ENCODE measurements around the gene KCNK4. TPM values are rescaled to one million over a fixed set of nuclear protein-coding genes. Genes with fewer than 3 reads are reported as not detected.

The KCNK4 gene
- total RNA-seq, 1 experiment from 2014 or later, result 0.28 TPM

- Histone ChIP-seq H3K23me2 (ENCODE audit: insufficient read length, low read depth, low read length, poor library complexity, severe bottlenecking) (no peaks in the 10 kb centered on the region), H4K8ac (replicated peaks; ENCODE audit: insufficient read length, low read depth, low read length) (no peak overlapping the region), H2BK12ac (ENCODE audit: insufficient read length, low read depth, low read length) (no peak overlapping the region), H3K9ac (ENCODE audit: extremely low read depth, insufficient read length, low read length) (no peak overlapping the region), H2AFZ (ENCODE audit: low read length) (no peak overlapping the region), H3K27me3 (ENCODE audit: insufficient read depth, low read length) (no peaks in the 10 kb centered on the region), H3K4me2 (ENCODE audit: insufficient read depth, insufficient read length, low read length) (no peak overlapping the region), H2BK5ac (ENCODE audit: insufficient read length, low read length) (no peak overlapping the region), H3K56ac (ENCODE audit: insufficient read length, low read depth, low read length) (no peak overlapping the region), H3T11ph (ENCODE audit: low read length) (no peak overlapping the region), H4K5ac (ENCODE audit: insufficient read length, low read depth, low read length) (no peak overlapping the region), H3K27ac (ENCODE audit: insufficient read length, low read depth, low read length) (no peak overlapping the region), H2AK5ac (ENCODE audit: insufficient read length, low read length) (no peak overlapping the region), H2BK20ac (ENCODE audit: low read depth, low read length, poor library complexity, severe bottlenecking) (no peak overlapping the region), H2BK120ac (ENCODE audit: low read depth, low read length, poor library complexity, severe bottlenecking) (no peak overlapping the region), H4K91ac (ENCODE audit: insufficient read length, low read depth, low read length) (no peak overlapping the region), H3K4me1 (ENCODE audit: insufficient read depth, low read length) (peaks cover 2% of the 10 kb centered on the region; the same call in 1 of the 2 replicates), H3K14ac (ENCODE audit: insufficient read depth, low read length) (no peak overlapping the region), H2BK15ac (ENCODE audit: low read depth, low read length) (no peak overlapping the region), H3K79me2 (ENCODE audit: insufficient read depth, low read length) (no peaks in the 10 kb centered on the region), H3K79me1 (ENCODE audit: insufficient read depth, low read depth, low read length, poor library complexity, severe bottlenecking) (no peaks in the 10 kb centered on the region), H3K18ac (ENCODE audit: insufficient read length, low read depth, low read length) (no peak overlapping the region), H4K20me1 (ENCODE audit: control insufficient read depth, insufficient read depth, insufficient read length) (no peaks in the 10 kb centered on the region), H3K9me3 (ENCODE audit: control insufficient read depth, low read depth, low read length) (no peaks in the 10 kb centered on the region), H3K4ac (ENCODE audit: low read depth, low read length) (no peak overlapping the region), H3K23ac (ENCODE audit: insufficient read length, low read depth, low read length) (no peak overlapping the region)
- no peak for TF ChIP-seq CTCF (conservative IDR thresholded peaks at IDR 0.05)
- no peaks in the 10 kb centered on the region; a peak in 2 of 7 replicates for H3K36me3 Mint-ChIP-seq (ENCODE audit: insufficient read depth in 1 of 3, low read depth in 3 of 3)
- DNase-seq, result no peak
- no peak overlapping the region for H3K4me3 Mint-ChIP-seq
- no peaks in the 10 kb centered on the region for H3K9me3 Mint-ChIP-seq
- peaks cover 5% of the 10 kb centered on the region for H3K27me3 Mint-ChIP-seq (ENCODE audit: low read depth)
- no peak overlapping the region for H3K27ac Mint-ChIP-seq
- WGBS (ENCODE audit: extremely low coverage, insufficient read length, low lambda C conversion rate), result no CpG with 5 or more reads among the region's 2 CpGs
- peaks cover 24 to 29% of the 10 kb centered on the region in 2 experiments for H3K4me1 Mint-ChIP-seq
Measured at GRCh38 chr11:64327375-64327774, 36.3 kb downstream of the KCNK4 start.

Data from H9 (cell line).